GM18507 (cell line): ENCODE measurements around the gene RAB7A.

Experiments
- DNase-seq: peaks from one replicate; pipeline ENCODE4 v3.0.0; 2011; ENCODE audit warnings: low read depth; ENCODE audit not compliant: insufficient read length; ENCODE audit errors: extremely low spot score
- FAIRE-seq: peaks from 2 replicates; lab custom pipeline; 2011; peaks lifted over from hg19 to GRCh38; lab: Jason Lieb, UNC

The RAB7A gene

DNA sequence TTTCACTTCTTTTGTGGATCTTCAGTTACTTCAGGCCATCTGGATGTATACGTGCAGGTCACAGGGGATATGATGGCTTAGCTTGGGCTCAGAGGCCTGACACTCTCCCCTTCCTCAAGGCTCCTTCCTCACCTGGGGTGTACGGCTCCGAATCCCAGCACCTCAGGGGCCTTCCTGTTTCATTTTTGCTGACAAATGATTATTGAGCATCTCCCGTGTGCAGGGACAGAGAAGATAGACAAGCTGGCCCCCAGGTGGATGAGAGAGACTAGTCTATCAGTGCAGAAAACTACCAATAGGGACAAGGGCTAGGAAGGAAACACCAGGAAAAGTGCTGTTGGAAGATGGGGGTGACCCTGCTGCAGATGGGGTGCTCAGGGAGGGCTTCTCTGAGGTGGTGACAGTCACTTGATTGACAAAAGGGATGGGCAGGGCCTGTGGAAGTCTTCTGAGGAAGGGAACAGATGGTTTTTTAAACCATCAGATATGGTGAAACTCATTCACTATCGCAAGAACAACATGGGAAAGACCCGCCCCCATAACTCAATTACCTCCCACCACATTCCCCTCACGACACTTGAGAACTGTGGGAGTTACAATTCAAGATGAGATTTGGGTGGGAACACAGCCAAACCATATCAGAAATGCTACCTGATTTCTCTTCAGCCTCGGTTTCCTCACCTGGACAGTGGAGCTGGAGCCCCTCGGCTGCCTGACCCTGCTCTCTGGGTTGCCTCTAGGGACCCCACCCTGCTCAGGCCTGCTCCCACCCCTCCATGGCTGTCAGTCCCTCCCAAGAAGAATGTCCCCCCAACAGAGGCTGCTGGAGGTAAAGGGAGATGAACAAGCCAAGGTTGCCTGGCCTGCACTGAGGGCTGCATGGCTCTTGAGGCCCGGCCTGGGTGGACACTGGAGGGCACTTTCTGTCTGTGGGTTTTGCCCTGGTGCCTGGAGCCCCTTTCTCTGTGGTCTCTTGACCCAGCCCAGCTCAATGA is 116.2 kb downstream of the RAB7A start:
- DNase-seq (no peak), FAIRE-seq (no peak)

DNA sequence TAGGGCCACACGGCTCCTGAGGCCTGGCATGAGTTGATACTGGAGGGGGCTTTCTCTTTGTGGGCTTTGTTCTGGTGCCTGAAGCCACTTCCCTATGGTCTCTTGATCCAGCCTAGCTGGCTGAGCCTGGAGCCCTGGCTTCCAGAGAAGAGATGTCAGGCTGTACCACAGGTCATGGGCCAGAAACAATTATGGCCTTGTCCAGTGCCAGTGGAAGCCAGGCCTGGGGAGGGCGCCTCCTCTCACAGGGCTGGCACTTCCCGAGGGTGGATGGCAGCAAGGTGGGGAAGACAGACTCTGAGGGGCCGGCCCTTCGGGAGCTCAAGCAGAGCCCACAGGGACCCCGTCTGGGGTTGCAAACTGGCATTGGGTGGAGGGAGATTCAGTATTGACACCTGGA is 118.5 kb downstream of the RAB7A start:
- DNase-seq: no peak
- FAIRE-seq: no peak

DNA sequence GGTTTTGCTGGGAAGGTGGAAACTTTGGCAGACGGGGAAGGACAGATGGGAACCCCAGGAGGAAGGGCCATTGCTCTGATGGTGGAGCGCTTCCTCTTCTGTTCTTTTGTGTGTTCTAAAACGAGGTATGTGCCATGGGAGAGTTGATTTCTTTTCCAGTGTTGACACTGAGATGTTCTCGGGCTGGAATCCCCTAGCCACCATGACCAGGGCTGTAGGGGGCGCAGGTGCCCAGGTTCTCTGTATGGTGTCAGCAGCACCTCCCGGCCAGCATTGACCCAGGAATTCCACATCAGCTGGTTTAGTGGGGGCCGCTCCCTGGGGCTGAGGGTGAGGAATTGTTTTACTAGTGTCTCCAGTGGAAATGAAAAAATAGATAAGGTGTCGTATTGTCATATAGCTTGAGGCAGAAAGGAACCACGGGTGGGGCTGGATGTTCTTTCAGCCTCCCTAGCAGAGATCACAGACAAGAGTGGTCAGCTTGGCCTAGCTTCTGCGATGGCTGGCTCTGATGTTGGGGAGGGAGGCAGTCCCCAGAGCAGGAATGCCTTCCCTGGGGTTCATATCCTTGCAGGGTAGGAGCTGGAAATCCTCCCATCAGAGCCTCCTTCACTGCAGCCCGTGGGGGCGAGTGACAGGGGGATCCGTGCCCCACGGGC is 119.3 kb downstream of the RAB7A start:
- no peak for DNase-seq
- FAIRE-seq: no peak

DNA sequence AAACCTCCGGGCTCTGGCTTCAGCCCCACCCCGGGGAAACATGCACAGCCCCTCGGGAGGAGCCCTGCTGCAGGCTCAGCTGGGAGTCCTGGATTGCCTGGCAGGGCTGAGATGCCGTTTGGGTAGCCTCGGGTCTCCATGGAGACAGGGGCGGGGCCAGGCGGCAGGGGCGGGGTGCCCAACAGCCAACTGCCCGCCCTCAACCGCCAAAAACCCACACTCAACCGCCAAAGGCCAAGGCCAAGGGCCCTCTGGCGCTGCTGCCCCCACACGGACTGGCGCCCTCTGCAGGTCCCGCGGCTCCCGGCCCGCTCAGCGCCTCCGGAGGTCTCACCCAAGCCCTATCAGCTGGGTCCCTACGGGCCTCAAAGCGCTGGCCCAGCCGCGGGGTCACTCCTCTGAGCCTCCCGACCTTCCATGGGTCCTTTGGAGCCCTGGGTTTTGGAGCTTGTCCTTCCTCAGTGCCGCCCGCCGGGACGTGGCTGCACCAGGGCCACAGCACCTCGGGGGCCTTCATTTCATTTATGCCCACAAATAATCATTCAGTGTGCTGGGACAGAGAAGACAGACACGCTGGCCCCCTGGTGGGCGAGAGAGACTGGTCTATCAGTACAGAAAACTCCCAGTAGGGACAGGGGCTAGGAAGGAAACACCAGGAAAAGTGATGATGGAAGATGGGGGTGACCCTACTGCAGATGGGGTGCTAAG is 119.9 kb downstream of the RAB7A start:
- peak; percentile 63 for FAIRE-seq
- peak; percentile 75 for DNase-seq

DNA sequence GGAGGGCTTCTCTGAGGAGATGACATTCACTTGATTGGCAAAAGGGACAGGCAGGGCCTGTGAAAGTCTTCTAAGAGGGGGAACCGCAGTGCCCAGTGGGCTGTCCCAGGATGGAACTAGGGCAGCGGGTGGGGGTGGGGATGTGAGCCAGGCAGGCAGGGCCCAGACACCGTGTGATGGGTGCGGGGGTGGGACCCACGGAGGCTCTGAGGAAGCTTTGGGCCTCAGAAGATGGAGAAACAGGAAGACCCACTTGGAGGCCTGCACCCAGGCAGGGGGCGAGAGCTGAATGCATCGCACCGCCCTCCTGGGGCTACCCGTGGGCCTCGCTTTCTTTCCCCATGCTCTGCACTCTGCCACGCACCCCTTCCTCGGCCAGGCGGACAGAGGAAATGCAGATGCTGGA is 120.5 kb downstream of the RAB7A start:
- no peak for FAIRE-seq
- DNase-seq: no peak

DNA sequence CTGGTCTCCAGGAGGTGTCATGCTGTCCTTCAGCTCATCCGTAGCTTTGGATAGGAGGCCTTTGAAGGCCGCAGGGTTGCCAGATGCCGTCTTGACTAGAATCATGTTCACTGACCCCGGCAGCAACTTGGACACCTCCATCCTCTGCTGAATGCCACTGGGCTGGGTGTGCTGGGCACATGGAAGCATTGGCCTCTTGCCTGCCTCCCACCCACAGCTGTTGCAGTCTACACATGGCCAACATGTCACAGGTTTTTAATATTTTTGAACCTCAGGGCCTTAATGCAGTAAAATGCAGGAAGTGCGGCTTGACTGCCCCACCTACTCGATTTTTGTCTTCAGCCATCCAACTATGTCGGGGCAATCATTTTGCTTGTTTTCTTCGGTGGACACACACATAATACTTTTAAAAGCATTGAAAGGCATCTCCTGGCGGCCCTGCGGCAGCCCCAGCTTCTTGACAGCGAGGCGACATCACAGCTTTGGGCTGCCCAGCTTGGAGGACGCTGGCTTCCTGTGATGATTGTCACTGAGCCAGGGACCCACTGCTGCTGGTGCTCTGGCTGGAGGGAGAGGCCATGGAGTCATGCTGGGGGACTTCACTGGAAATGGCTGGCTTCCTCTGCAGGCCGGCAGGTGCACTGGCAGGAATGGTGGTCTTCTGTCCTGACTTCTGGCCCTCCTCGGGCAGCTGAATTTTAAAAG is 121.8 kb downstream of the RAB7A start:
- FAIRE-seq (no peak), DNase-seq (no peak)

GRCh38 chr3:128848936-128849335 is 123.0 kb downstream of the RAB7A start:
- no peak for FAIRE-seq
- no peak for DNase-seq

GRCh38 chr3:128849911-128850455 is 124.0 kb downstream of the RAB7A start:
- FAIRE-seq: no peak
- DNase-seq: no peak

GRCh38 chr3:128850544-128850943 is 124.6 kb downstream of the RAB7A start:
- FAIRE-seq (no peak), DNase-seq (no peak)

- no peak for DNase-seq
- FAIRE-seq: no peak
Observed at GRCh38 chr3:128851601-128852000, 125.6 kb downstream of the RAB7A start.

GRCh38 chr3:128853826-128854225 is 127.8 kb downstream of the RAB7A start:
- no peak for DNase-seq
- FAIRE-seq: no peak

DNA sequence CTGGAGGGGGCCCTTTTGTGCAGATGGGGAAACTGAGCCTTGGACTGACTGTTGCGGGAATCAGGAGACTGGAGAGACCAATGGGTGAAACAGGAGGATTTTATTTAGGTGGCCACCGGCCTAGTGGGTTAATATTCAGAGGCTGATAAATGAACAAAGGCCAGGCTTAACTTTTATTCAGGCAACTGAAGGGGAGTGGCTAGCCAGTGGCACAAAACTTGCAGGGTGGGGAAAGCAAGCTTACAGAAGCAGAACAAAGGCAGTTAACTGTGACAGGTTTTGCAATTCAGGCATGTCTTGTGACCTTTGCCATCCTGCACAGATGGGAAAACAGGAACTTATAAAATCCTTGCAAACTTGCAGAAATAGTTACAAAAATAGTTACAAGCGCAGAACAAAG is 128.5 kb downstream of the RAB7A start:
- DNase-seq: no peak
- no peak for FAIRE-seq

- no peak for DNase-seq
- FAIRE-seq: no peak
Observed at GRCh38 chr3:128855569-128855968, 129.6 kb downstream of the RAB7A start.

DNA sequence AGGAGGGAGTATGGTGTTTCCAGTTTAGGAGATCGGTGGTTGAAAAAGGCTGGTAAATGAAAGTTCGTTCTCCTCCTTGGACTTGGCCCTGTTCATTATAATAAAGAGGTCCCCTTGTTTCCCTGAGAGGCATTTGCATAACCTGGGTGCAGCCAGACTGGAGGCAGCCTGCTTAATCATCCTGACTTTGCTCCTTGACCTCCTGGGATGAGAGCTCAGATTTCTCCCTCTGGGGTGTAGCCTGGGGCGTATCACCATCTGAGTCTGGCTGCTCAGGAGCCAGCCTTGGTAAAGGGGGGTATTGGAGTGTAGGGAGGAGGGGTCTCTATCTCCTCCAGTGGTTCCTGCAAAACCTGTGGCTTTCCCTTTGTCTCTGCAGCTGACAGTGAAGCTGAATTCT is 132.2 kb downstream of the RAB7A start:
- FAIRE-seq (no peak), DNase-seq (no peak)

DNA sequence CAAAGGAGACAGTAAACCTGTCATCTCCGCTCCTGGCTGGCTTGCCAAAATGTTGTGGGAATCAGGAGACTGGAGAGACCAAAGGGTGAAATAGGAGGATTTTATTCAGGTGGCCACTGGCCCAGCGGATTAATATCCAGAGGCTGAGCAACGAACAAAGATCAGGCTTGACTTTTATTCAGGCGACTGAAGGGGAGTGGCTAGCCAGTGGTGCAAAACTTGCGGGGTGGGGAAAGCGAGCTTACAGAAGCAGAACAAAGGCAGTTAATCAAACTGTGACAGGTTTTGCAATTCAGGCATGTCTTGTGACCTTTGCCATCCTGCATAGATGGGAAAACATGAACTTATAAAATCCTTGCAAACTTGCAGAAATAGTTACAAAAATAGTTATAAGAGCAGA is 133.6 kb downstream of the RAB7A start:
- no peak for DNase-seq
- FAIRE-seq: no peak

DNA sequence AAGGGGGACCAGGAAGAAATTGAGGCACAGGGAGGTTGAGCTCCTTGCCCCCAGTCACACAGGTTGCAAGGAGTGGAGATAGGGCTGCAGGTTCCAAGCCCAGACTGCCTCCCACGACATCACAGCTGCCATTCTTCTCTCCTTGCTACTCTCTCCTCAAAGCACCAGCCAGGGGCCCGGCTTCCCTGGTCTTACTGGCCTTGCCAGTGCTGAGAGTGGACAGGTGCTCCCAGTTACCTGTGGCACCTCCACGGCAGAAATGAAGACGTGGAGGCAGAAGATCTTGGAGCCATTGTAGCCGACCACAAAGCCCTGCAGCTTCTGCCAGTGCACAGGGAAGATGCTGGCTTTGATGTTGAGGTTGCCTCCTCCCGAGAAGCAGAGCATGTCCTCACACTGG is 135.5 kb downstream of the RAB7A start:
- FAIRE-seq (no peak), DNase-seq (no peak)

DNA sequence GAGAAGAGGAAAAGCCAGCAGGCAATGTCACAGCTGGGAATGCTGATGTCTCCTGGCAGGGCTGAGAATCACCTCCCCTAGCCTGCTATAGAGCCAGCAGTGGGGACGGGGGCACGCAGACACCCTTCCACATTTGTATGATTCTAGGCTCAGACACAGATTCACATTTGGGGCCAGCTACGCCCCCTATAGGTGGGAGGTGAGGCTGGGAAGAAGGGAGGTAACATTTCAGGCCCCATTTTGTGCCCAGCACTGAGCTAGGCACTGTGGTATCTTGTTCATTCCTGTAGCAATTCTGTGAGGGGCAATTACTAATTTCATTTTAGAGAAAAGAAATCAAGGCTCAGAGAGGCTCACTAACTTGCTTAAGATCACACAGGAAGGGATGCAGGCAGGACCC is 137.6 kb downstream of the RAB7A start:
- FAIRE-seq (no peak), DNase-seq (no peak)
